K562 (cell line): ENCODE results near the gene ELP5. TPM values are rescaled to one million over a fixed set of nuclear protein-coding genes. Genes with fewer than 3 reads are reported as not detected.

Experiments
- ATAC-seq: fragments of 200-7000 bp; cut with Tn5 transposase; 3 replicates; pipeline ENCODE4 v1.9.1; 2020; ENCODE audit warnings: moderate library complexity
- BruUV-seq: library from RNA; stranded (reverse); fragments of 400-500 nt; replicated peaks from 2 replicates; lab custom pipeline; 2021; lab: Mats Ljungman, UMichigan
- CTCF ChIA-PET: fragments of 300-600 bp; formaldehyde crosslinking; extraction: SDS; loops from one replicate; lab custom pipeline; 2021; ENCODE audit warnings: low intra/inter-chr PET ratio; lab: Yijun Ruan, JAX
- POLR2A ChIA-PET: fragments of 300-600, 350-650 bp; sonication (Branson Sonifier 250); formaldehyde crosslinking; extraction: SDS; loops from one replicate; lab custom pipeline; 2021; ENCODE audit warnings: antibody characterized with exemption, inconsistent platforms; lab: Yijun Ruan, JAX
- DNase-seq, 4 experiments: peaks; one replicate each; pipeline versions ENCODE4 v3.0.0 to v3.0.0-alpha.2; 2011 to 2018; ENCODE audit warnings: low spot score in 3 of 4, mixed read lengths in 3 of 4; ENCODE audit errors: extremely low read depth in 1 of 4
- FAIRE-seq: peaks from 2 replicates; lab custom pipeline; 2011; peaks lifted over from hg19 to GRCh38; lab: Jason Lieb, UNC
- H2AFZ ChIP-seq: 2 replicates; pipeline ENCODE4 v1.6.0; 2011; ENCODE audit warnings: low read depth, low read length, control low read depth, inconsistent platforms
- H3K27ac ChIP-seq: fragments of 200-600 bp; 3 replicates; pipeline ENCODE4 v1.8.0; 2011; ENCODE audit warnings: low read depth, mild to moderate bottlenecking, control low read depth, inconsistent platforms, low read length, moderate library complexity, mixed read lengths; ENCODE audit errors: extremely low read depth
- H3K27me3 ChIP-seq, 2 experiments: fragments of 300-600 bp in 1 of 2; 2 replicates in 1 of 2; 3 replicates in 1 of 2; pipeline versions ENCODE4 v1.6.0 to v1.8.0; 2011; ENCODE audit warnings: inconsistent platforms in 2 of 2, low read length in 2 of 2, mild to moderate bottlenecking in 1 of 2, mixed read lengths in 1 of 2, moderate library complexity in 1 of 2; ENCODE audit not compliant: control insufficient read depth in 2 of 2, insufficient read depth in 2 of 2
- H3K36me3 ChIP-seq: fragments of 300-600 bp; 3 replicates; pipeline ENCODE4 v1.8.0; 2011; ENCODE audit warnings: mild to moderate bottlenecking, low read length, inconsistent platforms; ENCODE audit not compliant: control insufficient read depth, insufficient read depth
- H3K4me1 ChIP-seq, 2 experiments: fragments of 200-600 bp in 1 of 2; replicated peaks in 1 of 2; 2 replicates in 1 of 2; 3 replicates in 1 of 2; pipeline versions ENCODE4 v1.5.1 to v1.8.0; 2011; ENCODE audit warnings: inconsistent platforms in 2 of 2, low read length in 2 of 2, mild to moderate bottlenecking in 1 of 2, mixed read lengths in 1 of 2, moderate library complexity in 1 of 2; ENCODE audit not compliant: control insufficient read depth in 2 of 2, insufficient read depth in 2 of 2
- H3K4me2 ChIP-seq: 2 replicates; pipeline ENCODE4 v1.6.1; 2011; ENCODE audit warnings: low read length, control low read depth, inconsistent platforms, mixed read lengths; ENCODE audit not compliant: insufficient read depth
- H3K4me3 ChIP-seq: fragments of 200-600 bp; sonication (generic), shearing (Covaris generic); 2 replicates; pipeline ENCODE4 v1.5.1; 2016; ENCODE audit warnings: control low read depth, inconsistent platforms
- H3K79me2 ChIP-seq: fragments of 200-600 bp; 3 replicates; pipeline ENCODE4 v1.8.0; 2011; ENCODE audit warnings: low read length, inconsistent platforms; ENCODE audit not compliant: control insufficient read depth, insufficient read depth
- H3K9ac ChIP-seq, 2 experiments: 2 replicates each; pipeline versions ENCODE4 v1.6.0 to v1.6.1; 2011; ENCODE audit warnings: low read depth in 2 of 2, low read length in 2 of 2, control low read depth in 1 of 2, inconsistent platforms in 1 of 2, mild to moderate bottlenecking in 1 of 2, mixed read lengths in 1 of 2; ENCODE audit not compliant: insufficient read depth in 1 of 2
- H3K9me1 ChIP-seq: one replicate; pipeline ENCODE4 v1.6.0; 2011; ENCODE audit warnings: inconsistent platforms, mild to moderate bottlenecking, low read length, moderate library complexity; ENCODE audit not compliant: control insufficient read depth, insufficient read depth
- H3K9me3 ChIP-seq: replicated peaks from 2 replicates; pipeline ENCODE4 v1.5.1; 2011; ENCODE audit warnings: low read depth, low read length, inconsistent platforms; ENCODE audit not compliant: control insufficient read depth, insufficient read depth
- H4K20me1 ChIP-seq: replicated peaks from 2 replicates; pipeline ENCODE4 v1.6.1; 2011; ENCODE audit warnings: low read length, inconsistent platforms, mixed read lengths; ENCODE audit not compliant: control insufficient read depth, insufficient read depth
- BRD4 ChIP-seq: fragments of 200-600 bp; sonication (generic); IDR thresholded peaks from 2 replicates; pipeline ENCODE4 v1.6.1; 2017; ENCODE audit warnings: inconsistent platforms
- CHCHD3 ChIP-seq: fragments of 250-450 bp; sonication (Bioruptor Pico); IDR thresholded peaks from 2 replicates; pipeline ENCODE4 v2.1.2; 2022; ENCODE audit warnings: mild to moderate bottlenecking
- GTF2A2 ChIP-seq: IDR thresholded peaks from 2 replicates; pipeline ENCODE4 v1.6.1; 2016; ENCODE audit warnings: mild to moderate bottlenecking, missing genetic modification characterization, missing compliant biosample characterization
- POLR2G ChIP-seq: fragments of 200-400 bp; formaldehyde crosslinking; IDR thresholded peaks from 2 replicates; pipeline ENCODE4 v1.6.1; 2017; ENCODE audit warnings: low read depth, mild to moderate bottlenecking, antibody characterized with exemption, low read length, moderate library complexity
- TBL1XR1 ChIP-seq, 2 experiments: IDR thresholded peaks; 2 replicates each; pipeline ENCODE4 v1.6.1; 2012; ENCODE audit warnings: improper control_type of control experiment in 2 of 2, low read length in 2 of 2, mild to moderate bottlenecking in 1 of 2
- TFAP4 ChIP-seq: sonication (generic); formaldehyde crosslinking; IDR thresholded peaks from 2 replicates; pipeline ENCODE4 v1.8.0; 2022; ENCODE audit warnings: missing genetic modification reagents, mild to moderate bottlenecking, moderate library complexity, borderline replicate concordance
- TSHZ1 ChIP-seq: fragments of 250-450 bp; sonication (Bioruptor Pico); IDR thresholded peaks from 2 replicates; pipeline ENCODE4 v1.4.0; 2020; ENCODE audit warnings: mild to moderate bottlenecking, moderate library complexity
- ZBTB1 ChIP-seq: sonication (generic); formaldehyde crosslinking; IDR thresholded peaks from 2 replicates; pipeline ENCODE4 v1.8.1; 2023; ENCODE audit warnings: missing genetic modification reagents, low read depth, mild to moderate bottlenecking, borderline replicate concordance
- ZEB2 ChIP-seq: fragments of 450-650 bp; IDR thresholded peaks from 2 replicates; pipeline ENCODE4 v1.6.1; 2016
- ZNF696 ChIP-seq: fragments of 250-450 bp; sonication (Bioruptor Pico); conservative IDR thresholded peaks from 2 replicates; pipeline ENCODE4 v1.4.0; 2020; ENCODE audit warnings: mild to moderate bottlenecking, moderate library complexity
- WGBS: fragments of 100-300 bp; shearing (Covaris generic); methylation state at CpG from one replicate; pipeline ENCODE4 v1.1.6; 2016; ENCODE audit warnings: low coverage, mixed read lengths; ENCODE audit not compliant: insufficient coverage; ENCODE audit errors: missing lambda C conversion rate; 5-methylcytosine and 5-hydroxymethylcytosine counted together
- in situ Hi-C: fragments of 300-500 bp; cut with MboI; formaldehyde crosslinking; loops from 4 replicates; pipeline ENCODE4 v1.15.0; 2018; ENCODE audit warnings: inconsistent platforms, mixed read lengths
- intact Hi-C: fragments of 100-400 bp; cut with micrococcal nuclease; formaldehyde crosslinking; loops from 2 replicates; pipeline ENCODE4 v1.14.2; 2022
- polyA plus RNA-seq, 8 experiments: library from polyadenylated mRNA; depleted of rRNA in 4 of 8; stranded (reverse) in 5 of 8; unstranded in 3 of 8; fragments of >200 nt; fragmentation: Nextera tagmentation in 2 of 8; fragmentation: Illumina TruSeq in 1 of 8; extraction: Ambion mirVana in 2 of 8; extraction: Trizol in 1 of 8; gene quantifications; 2 replicates each; pipeline versions ENCODE4 v1.2.1 to v1.2.3, GENCODE V29; 2011 to 2014; ENCODE audit warnings: inconsistent platforms in 1 of 8, missing spikeins in 1 of 8
- total RNA-seq, 7 experiments: library from RNA; depleted of rRNA in 6 of 7; stranded (reverse); fragments of >200 nt in 6 of 7; fragmentation: Illumina TruSeq in 2 of 7; extraction: Trizol in 2 of 7; gene quantifications; 2 replicates each; pipeline versions ENCODE4 v1.2.1 to v1.2.3, GENCODE V29; 2011 to 2021; ENCODE audit warnings: low replicate concordance in 1 of 7

The ELP5 gene
- total and polyA plus RNA-seq, 9 of the 15 experiments (the other 6 are each of a cell fraction or from before 2014, with no cell fraction given) = 25.7 to 77.9 (median 52.9) TPM

GRCh38 chr17:7262192-7262934 lies 10.3 kb downstream of the ELP5 start, which contains the start of gene CLDN7:
Gene CLDN7, minus strand, starts transcription at chr17:7262478. Its CDS starts 435 bp downstream, at chr17:7262043.
- intact Hi-C loops = no loop called here
- peak within 1 kb of the TSS; percentile 47 for H3K4me3 ChIP-seq
- BruUV-seq = TSS peak; percentile 81
- no peaks in the 10 kb centered on the region for H3K9me3 ChIP-seq
- in situ Hi-C loops = no loop called here
- WGBS = 90% methylated on average over 10 of the region's 64 CpGs
- POLR2A ChIA-PET = no interaction called here
- peak within 1 kb of the TSS; percentile 95 for H3K4me2 ChIP-seq
- H3K9me1 ChIP-seq = no peaks in the 10 kb centered on the region
- peak within 1 kb of the TSS; percentile 70 for H3K27ac ChIP-seq
- peaks cover 28% of the 10 kb centered on the region; the same call in 2 of the 3 replicates for H3K36me3 ChIP-seq
- TF ChIP-seq GTF2A2 (tag) (no peak), ZBTB1 (0 out of 2 replicates have a peak, but pooled peaks have one; percentile 35), TFAP4 (CRISPR knock-in tag) (peak; percentile 10; the same call in 1 of the 2 replicates), ZEB2 (peak; percentile 73), TBL1XR1 (IDR thresholded peaks at IDR 0.05; ENCODE audit: low read length in 2 of 2) (no peak), ZNF696 (CRISPR knock-in tag) (no peak), POLR2G (peak; percentile 50), CHCHD3 (CRISPR knock-in tag) (no peak), TSHZ1 (CRISPR knock-in tag) (no peak), BRD4 (no peak)
- H3K27me3 ChIP-seq = no peaks in the 10 kb centered on the region
- FAIRE-seq (no peak), ATAC-seq (peak; percentile 10; the same call in 2 of the 3 replicates), DNase-seq (peak in 1 of 4 experiments; percentile 14)
- no peaks in the 10 kb centered on the region for H4K20me1 ChIP-seq
- CTCF ChIA-PET = no interaction called here
- peak within 1 kb of the TSS; percentile 97 for H2AFZ ChIP-seq
- H3K79me2 ChIP-seq = no peaks in the 10 kb centered on the region
- peaks cover 10 to 35% of the 10 kb centered on the region in 2 experiments; a peak in 4 of 5 replicates for H3K4me1 ChIP-seq
- H3K9ac ChIP-seq = peak within 1 kb of the TSS; percentile 63 to 89
